Fibroblast of lung (primary cell): Measurements from ENCODE around the gene CLPSL2.

ENCODE experiments used
- EZH2 ChIP-seq: IDR thresholded peaks from 2 replicates; pipeline ENCODE4 v1.5.1; 2012; ENCODE audit warnings: low read length, control low read depth, mild to moderate bottlenecking; ENCODE audit errors: missing control alignments
- TF ChIP-seq, protein P1 (sequence below), 2 donors: IDR thresholded peaks in 1 of 2; conservative IDR thresholded peaks in 1 of 2; 1 replicate in 1 of 2; 2 replicates in 1 of 2; pipeline ENCODE4 v1.5.1; 2011 to 2012; ENCODE audit warnings: low read length in 2 of 2, control low read depth in 1 of 2, inconsistent platforms in 1 of 2, low read depth in 1 of 2, mild to moderate bottlenecking in 1 of 2

- TF ChIP-seq, protein P1, sequence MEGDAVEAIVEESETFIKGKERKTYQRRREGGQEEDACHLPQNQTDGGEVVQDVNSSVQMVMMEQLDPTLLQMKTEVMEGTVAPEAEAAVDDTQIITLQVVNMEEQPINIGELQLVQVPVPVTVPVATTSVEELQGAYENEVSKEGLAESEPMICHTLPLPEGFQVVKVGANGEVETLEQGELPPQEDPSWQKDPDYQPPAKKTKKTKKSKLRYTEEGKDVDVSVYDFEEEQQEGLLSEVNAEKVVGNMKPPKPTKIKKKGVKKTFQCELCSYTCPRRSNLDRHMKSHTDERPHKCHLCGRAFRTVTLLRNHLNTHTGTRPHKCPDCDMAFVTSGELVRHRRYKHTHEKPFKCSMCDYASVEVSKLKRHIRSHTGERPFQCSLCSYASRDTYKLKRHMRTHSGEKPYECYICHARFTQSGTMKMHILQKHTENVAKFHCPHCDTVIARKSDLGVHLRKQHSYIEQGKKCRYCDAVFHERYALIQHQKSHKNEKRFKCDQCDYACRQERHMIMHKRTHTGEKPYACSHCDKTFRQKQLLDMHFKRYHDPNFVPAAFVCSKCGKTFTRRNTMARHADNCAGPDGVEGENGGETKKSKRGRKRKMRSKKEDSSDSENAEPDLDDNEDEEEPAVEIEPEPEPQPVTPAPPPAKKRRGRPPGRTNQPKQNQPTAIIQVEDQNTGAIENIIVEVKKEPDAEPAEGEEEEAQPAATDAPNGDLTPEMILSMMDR (conservative IDR thresholded peaks at IDR 0.05 in 1 of 2, IDR thresholded peaks at IDR 0.05 in 1 of 2; ENCODE audit: low read depth in 1 of 2, low read length in 2 of 2), result no peak
- no peak for TF ChIP-seq EZH2
Measured at GRCh38 chr6:35754452-35755277, 21.7 kb upstream of the CLPSL2 start.
